MCF 10A (cell line): ENCODE results near the gene SLC38A10. TPM values are rescaled to one million over a fixed set of nuclear protein-coding genes. Genes with fewer than 3 reads are reported as not detected.

Experiments
- BruUV-seq: library from RNA; stranded (reverse); fragments of 400-500 nt; replicated peaks from 2 replicates; lab custom pipeline; 2021; lab: Mats Ljungman, UMichigan
- CTCF ChIA-PET: fragments of 300-600 bp; sonication (Branson Sonifier 250); formaldehyde crosslinking; extraction: SDS; loops from one replicate; lab custom pipeline; 2021; ENCODE audit warnings: antibody characterized with exemption, inconsistent platforms; lab: Yijun Ruan, JAX
- POLR2A ChIA-PET: fragments of 300-600, 350-650 bp; sonication (Branson Sonifier 250); formaldehyde crosslinking; extraction: SDS; loops from one replicate; lab custom pipeline; 2020; ENCODE audit warnings: antibody characterized with exemption, inconsistent platforms; lab: Yijun Ruan, JAX
- DNase-seq: peaks from one replicate; pipeline ENCODE4 v3.0.0-alpha.2; 2018; ENCODE audit not compliant: unreplicated experiment
- H3K27ac Mint-ChIP-seq: one replicate; pipeline ENCODE4 v1.8.0; 2022; ENCODE audit warnings: mild to moderate bottlenecking, low read depth, mixed read lengths; ENCODE audit not compliant: unreplicated experiment
- H3K27me3 Mint-ChIP-seq: one replicate; pipeline ENCODE4 v1.8.0; 2022; ENCODE audit warnings: mixed read lengths; ENCODE audit not compliant: insufficient read depth, unreplicated experiment
- H3K36me3 Mint-ChIP-seq: one replicate; pipeline ENCODE4 v1.8.0; 2022; ENCODE audit warnings: mild to moderate bottlenecking, moderate library complexity, mixed read lengths; ENCODE audit not compliant: insufficient read depth, unreplicated experiment
- H3K4me1 Mint-ChIP-seq: one replicate; pipeline ENCODE4 v1.8.0; 2022; ENCODE audit warnings: mixed read lengths; ENCODE audit not compliant: insufficient read depth, unreplicated experiment
- H3K4me3 Mint-ChIP-seq: one replicate; pipeline ENCODE4 v1.8.0; 2022; ENCODE audit warnings: mild to moderate bottlenecking, moderate library complexity, mixed read lengths; ENCODE audit not compliant: unreplicated experiment
- H3K9me3 Mint-ChIP-seq: one replicate; pipeline ENCODE4 v1.8.0; 2022; ENCODE audit warnings: mixed read lengths; ENCODE audit not compliant: unreplicated experiment
- CTCF ChIP-seq: fragments of 200-600 bp; IDR thresholded peaks from one replicate; pipeline ENCODE4 v1.8.0; 2022; ENCODE audit warnings: antibody characterized with exemption, mild to moderate bottlenecking; ENCODE audit not compliant: unreplicated experiment
- intact Hi-C: fragments of 100-400 bp; cut with micrococcal nuclease; formaldehyde crosslinking; loops from 2 replicates; pipeline ENCODE4 v1.14.1; 2022
- total RNA-seq: library from RNA; stranded (reverse); gene quantifications from 2 replicates; pipeline ENCODE4 v1.2.3, GENCODE V29; 2022

Gene SLC38A10
- total RNA-seq, 1 experiment from 2014 or later = 98.2 TPM

- Mint-ChIP-seq H3K27ac (no peak overlapping the region), H3K9me3 (peaks cover 2% of the 10 kb centered on the region), H3K27me3 (no peaks in the 10 kb centered on the region), H3K4me3 (no peak overlapping the region), H3K36me3 (peaks cover 13% of the 10 kb centered on the region), H3K4me1 (peaks cover 12% of the 10 kb centered on the region)
- CTCF ChIA-PET = interaction anchor here (0.6 to 1.2 kb wide), 2 partner anchors 32 to 661 kb away, joined by 5 to 6 read pairs; no protein-coding TSS in a partner anchor
- POLR2A ChIA-PET = no interaction called here
- BruUV-seq = no TSS peak
- TF ChIP-seq CTCF = no peak
- no peak for DNase-seq
- intact Hi-C loops = no loop called here
Measured at GRCh38 chr17:81232616-81233241, 62.4 kb downstream of the SLC38A10 start.

- H3K27ac Mint-ChIP-seq = no peak overlapping the region
- BruUV-seq = no TSS peak
- no peak for DNase-seq
- H3K9me3 Mint-ChIP-seq = peaks cover 7% of the 10 kb centered on the region
- H3K27me3 Mint-ChIP-seq = no peaks in the 10 kb centered on the region
- TF ChIP-seq CTCF = no peak
- no peak overlapping the region for H3K4me3 Mint-ChIP-seq
- intact Hi-C loops = no loop called here
- H3K36me3 Mint-ChIP-seq = peaks cover 13% of the 10 kb centered on the region
- ChIA-PET CTCF (interaction anchor here (0.6 to 1.2 kb wide), 3 partner anchors 31 to 660 kb away, joined by 5 to 6 read pairs (median 5); no protein-coding TSS in a partner anchor), POLR2A (no interaction called here)
- H3K4me1 Mint-ChIP-seq = peaks cover 6% of the 10 kb centered on the region
Measured at GRCh38 chr17:81231766-81232581, 63.1 kb downstream of the SLC38A10 start.

- Mint-ChIP-seq H3K4me3 (no peak overlapping the region), H3K27me3 (no peaks in the 10 kb centered on the region), H3K9me3 (peaks cover 7% of the 10 kb centered on the region), H3K27ac (no peak overlapping the region), H3K36me3 (peaks cover 13% of the 10 kb centered on the region), H3K4me1 (peaks cover 6% of the 10 kb centered on the region)
- intact Hi-C loops = no loop called here
- ChIA-PET POLR2A (no interaction called here), CTCF (interaction anchor here (0.6 kb wide), 1 partner anchor 442 kb away, joined by 5 read pairs; no protein-coding TSS in a partner anchor)
- DNase-seq = no peak
- no peak for TF ChIP-seq CTCF
- no TSS peak for BruUV-seq
Measured at GRCh38 chr17:81231121-81231645, 63.9 kb downstream of the SLC38A10 start.
